ENCODE results near the gene ITGA2. TPM values are rescaled to one million over a fixed set of nuclear protein-coding genes. Genes with fewer than 3 reads are reported as not detected.

ITGA2 gene
- total RNA-seq, 1 experiment from 2014 or later: 36.6 TPM

DNA sequence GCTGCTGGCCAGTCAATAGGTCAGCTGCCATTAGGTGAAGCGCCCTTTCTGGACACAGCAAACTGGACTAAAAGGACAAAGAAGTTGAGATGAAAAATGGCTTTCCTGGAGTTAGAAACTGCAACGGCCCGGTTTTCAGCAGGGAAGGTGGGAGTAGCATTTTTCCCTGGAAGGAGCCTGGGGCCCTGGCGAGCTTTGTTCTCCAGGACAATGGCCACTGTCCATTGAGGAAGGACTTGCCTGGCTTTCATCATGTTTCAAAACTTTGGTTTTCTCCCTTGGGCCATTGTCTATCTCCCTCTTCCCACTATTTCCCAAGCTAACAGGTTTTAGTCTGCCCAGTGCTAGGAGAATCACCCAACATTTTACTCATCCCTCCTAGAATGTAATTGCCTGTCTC lies 64.2 kb downstream of the ITGA2 start:
- DNase-seq (ENCODE audit: low read depth, low spot score) (no peak), ATAC-seq (no peak)
- H3K9me2 ChIP-seq (ENCODE audit: insufficient read depth): no peaks in the 10 kb centered on the region
- H4K20me1 ChIP-seq (ENCODE audit: insufficient read depth): no peaks in the 10 kb centered on the region
- BruUV-seq (replicated peaks): no TSS peak
- no peak overlapping the region for H3K4me2 ChIP-seq (ENCODE audit: low read length)
- H3K9ac ChIP-seq (ENCODE audit: low read length): no peak overlapping the region
- no peak overlapping the region for H3K4me3 ChIP-seq (replicated peaks in 1 of 2; ENCODE audit: low read depth in 1 of 2, low read length in 2 of 2)
- RAD21 ChIA-PET (ENCODE audit: low non-redundant PET in 1 of 2, low total read pairs in 2 of 2, uncharacterized antibody in 2 of 2, unreplicated experiment in 2 of 2): no interaction called here
- H2AFZ ChIP-seq (ENCODE audit: low read depth, low read length, poor library complexity, severe bottlenecking): no peak overlapping the region
- H3K4me1 ChIP-seq (ENCODE audit: control insufficient read depth in 1 of 2, insufficient read depth in 2 of 2, low read length in 2 of 2): no peaks in the 10 kb centered on the region
- intact Hi-C loops (cut with micrococcal nuclease): no loop called here
- TF ChIP-seq SIN3A (IDR thresholded peaks at IDR 0.05; ENCODE audit: low read depth) (no peak), EZH2 (IDR thresholded peaks at IDR 0.05) (no peak), CBX3 (IDR thresholded peaks at IDR 0.05; ENCODE audit: low read depth) (no peak), SRF (IDR thresholded peaks at IDR 0.05; ENCODE audit: low read depth) (no peak), YY1 (IDR thresholded peaks at IDR 0.05; ENCODE audit: extremely low read depth, insufficient replicate concordance, low read depth, low read length) (no peak), POLR2AphosphoS5 (IDR thresholded peaks at IDR 0.05; ENCODE audit: low read depth, low read length) (no peak)
- TF ChIP-seq, protein P1, sequence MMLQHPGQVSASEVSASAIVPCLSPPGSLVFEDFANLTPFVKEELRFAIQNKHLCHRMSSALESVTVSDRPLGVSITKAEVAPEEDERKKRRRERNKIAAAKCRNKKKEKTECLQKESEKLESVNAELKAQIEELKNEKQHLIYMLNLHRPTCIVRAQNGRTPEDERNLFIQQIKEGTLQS (IDR thresholded peaks at IDR 0.05): no peak
- no peaks in the 10 kb centered on the region for H3K79me2 ChIP-seq (ENCODE audit: insufficient read depth, low read length)
- POLR2A ChIA-PET: no interaction called here
- CTCF ChIA-PET: no interaction called here
- H3K27ac ChIP-seq (ENCODE audit: low read depth, low read length): no peak overlapping the region
- H3K36me3 ChIP-seq (ENCODE audit: control insufficient read depth in 1 of 2, insufficient read depth in 2 of 2, low read length in 2 of 2): peaks cover 10 to 36% of the 10 kb centered on the region in 2 experiments; a peak in 2 of 4 replicates
- no peaks in the 10 kb centered on the region for H3K9me3 ChIP-seq (ENCODE audit: control insufficient read depth in 1 of 2, insufficient read depth in 1 of 2, low read depth in 1 of 2, low read length in 2 of 2)
- H3K27me3 ChIP-seq (ENCODE audit: insufficient read depth, low read length): no peaks in the 10 kb centered on the region

DNA sequence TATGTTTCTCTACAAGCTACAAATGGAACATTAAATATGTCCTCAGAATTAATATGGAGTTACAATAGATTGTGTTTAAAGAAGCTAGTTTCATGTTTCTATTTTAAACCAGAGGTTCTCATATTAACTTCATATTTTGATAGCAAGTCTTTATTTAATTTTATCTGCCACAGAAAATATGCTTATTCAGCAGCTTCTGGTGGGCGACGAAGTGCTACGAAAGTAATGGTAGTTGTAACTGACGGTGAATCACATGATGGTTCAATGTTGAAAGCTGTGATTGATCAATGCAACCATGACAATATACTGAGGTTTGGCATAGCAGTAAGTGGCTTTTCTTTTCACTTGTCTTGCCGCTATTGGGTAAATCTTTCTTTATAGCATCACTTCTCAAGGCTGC lies 66.2 kb downstream of the ITGA2 start:
- Histone ChIP-seq H3K9me2 (ENCODE audit: insufficient read depth) (no peaks in the 10 kb centered on the region), H3K36me3 (ENCODE audit: control insufficient read depth in 1 of 2, insufficient read depth in 2 of 2, low read length in 2 of 2) (peaks cover 10 to 45% of the 10 kb centered on the region in 2 experiments; a peak in 2 of 4 replicates), H3K79me2 (ENCODE audit: insufficient read depth, low read length) (no peaks in the 10 kb centered on the region), H3K9me3 (ENCODE audit: control insufficient read depth in 1 of 2, insufficient read depth in 1 of 2, low read depth in 1 of 2, low read length in 2 of 2) (no peaks in the 10 kb centered on the region), H3K4me2 (ENCODE audit: low read length) (no peak overlapping the region), H2AFZ (ENCODE audit: low read depth, low read length, poor library complexity, severe bottlenecking) (no peak overlapping the region), H3K4me3 (replicated peaks in 1 of 2; ENCODE audit: low read depth in 1 of 2, low read length in 2 of 2) (no peak overlapping the region), H3K9ac (ENCODE audit: low read length) (no peak overlapping the region), H3K27me3 (ENCODE audit: insufficient read depth, low read length) (no peaks in the 10 kb centered on the region), H3K4me1 (ENCODE audit: control insufficient read depth in 1 of 2, insufficient read depth in 2 of 2, low read length in 2 of 2) (no peaks in the 10 kb centered on the region), H3K27ac (ENCODE audit: low read depth, low read length) (no peak overlapping the region), H4K20me1 (ENCODE audit: insufficient read depth) (no peaks in the 10 kb centered on the region)
- no peak for TF ChIP-seq POLR2A (IDR thresholded peaks at IDR 0.05; ENCODE audit: borderline replicate concordance, extremely low read depth, insufficient read depth, insufficient read length)
- no peak for TF ChIP-seq CBX3 (IDR thresholded peaks at IDR 0.05; ENCODE audit: low read depth)
- TF ChIP-seq TCF7L2 (IDR thresholded peaks at IDR 0.05; ENCODE audit: borderline replicate concordance, extremely low read depth, insufficient read depth, insufficient read length): no peak
- no peak for TF ChIP-seq EZH2 (IDR thresholded peaks at IDR 0.05)
- no peak for TF ChIP-seq SP1 (IDR thresholded peaks at IDR 0.05; ENCODE audit: low read depth)
- TF ChIP-seq JUND (IDR thresholded peaks at IDR 0.05): no peak
- TF ChIP-seq RAD21 (IDR thresholded peaks at IDR 0.05; ENCODE audit: low read depth): no peak
- ChIA-PET CTCF (interaction anchor here (1.6 kb wide), 1 partner anchor 20 kb away, joined by 5 read pairs; no protein-coding TSS in a partner anchor), POLR2A (no interaction called here), RAD21 (ENCODE audit: low non-redundant PET in 1 of 2, low total read pairs in 2 of 2, uncharacterized antibody in 2 of 2, unreplicated experiment in 2 of 2) (no interaction called here)
- BruUV-seq (replicated peaks): no TSS peak
- DNase-seq (ENCODE audit: low read depth, low spot score) (no peak), ATAC-seq (no peak)
- intact Hi-C loops (cut with micrococcal nuclease): no loop called here
